Measurements from ENCODE around the gene ITPKB.

The ITPKB gene

DNA sequence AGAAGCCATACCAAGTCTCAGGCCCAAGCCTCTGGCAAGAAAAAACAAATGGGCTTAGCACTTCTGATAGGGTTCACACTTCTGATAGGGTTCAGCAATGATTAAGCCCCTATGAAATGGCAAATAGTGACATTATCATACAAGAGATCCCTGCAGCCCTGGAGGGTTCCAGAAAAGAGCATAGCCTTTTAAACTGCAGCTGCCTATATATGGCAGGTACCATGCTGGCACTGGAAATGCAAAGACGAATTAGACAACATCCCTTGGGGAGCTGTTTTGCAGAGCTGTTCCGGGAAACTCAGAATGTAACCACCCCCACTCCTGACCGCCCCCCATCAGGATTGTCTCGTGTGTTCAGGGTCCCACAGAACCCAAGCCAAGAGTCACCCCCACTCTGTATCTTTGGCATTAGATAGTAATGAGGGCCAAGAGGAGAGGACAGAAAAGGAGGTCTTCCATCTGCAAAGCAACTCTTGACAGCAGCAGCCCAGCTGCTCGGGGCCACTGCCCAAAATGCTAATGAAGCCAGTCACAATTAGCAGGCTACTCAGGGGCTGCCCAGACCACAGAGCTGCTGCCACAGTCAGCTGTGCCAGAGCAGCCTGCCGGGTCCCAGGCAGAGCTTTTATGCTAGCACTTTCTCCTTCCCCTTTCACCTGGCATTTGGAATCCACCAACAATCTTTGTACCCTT, 50.9 kb downstream of the ITPKB start:
- in situ Hi-C loops (cut with HindIII; ENCODE audit: low sequenced_read_pairs), result no loop called here

DNA sequence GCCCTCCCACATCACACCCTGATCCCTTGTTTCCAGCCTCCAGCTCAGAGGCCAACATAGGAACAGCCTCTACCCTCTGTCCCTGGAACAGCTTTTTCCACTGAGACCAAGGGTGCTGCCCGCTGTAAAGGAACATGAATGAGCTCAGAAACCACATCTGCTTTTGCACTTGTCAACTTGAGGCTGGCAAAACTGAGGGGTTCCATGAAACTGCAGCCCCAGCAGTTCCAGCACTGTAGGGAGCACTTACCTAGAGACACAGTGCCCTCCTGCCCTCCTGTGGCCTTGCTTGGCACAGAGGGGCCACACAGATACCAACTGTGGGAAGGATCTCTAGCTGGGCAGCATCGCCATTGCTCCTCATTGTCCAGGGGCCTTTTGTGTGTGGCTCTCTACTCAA, 51.7 kb downstream of the ITPKB start:
- in situ Hi-C loops (cut with HindIII; ENCODE audit: low sequenced_read_pairs), result no loop called here

DNA sequence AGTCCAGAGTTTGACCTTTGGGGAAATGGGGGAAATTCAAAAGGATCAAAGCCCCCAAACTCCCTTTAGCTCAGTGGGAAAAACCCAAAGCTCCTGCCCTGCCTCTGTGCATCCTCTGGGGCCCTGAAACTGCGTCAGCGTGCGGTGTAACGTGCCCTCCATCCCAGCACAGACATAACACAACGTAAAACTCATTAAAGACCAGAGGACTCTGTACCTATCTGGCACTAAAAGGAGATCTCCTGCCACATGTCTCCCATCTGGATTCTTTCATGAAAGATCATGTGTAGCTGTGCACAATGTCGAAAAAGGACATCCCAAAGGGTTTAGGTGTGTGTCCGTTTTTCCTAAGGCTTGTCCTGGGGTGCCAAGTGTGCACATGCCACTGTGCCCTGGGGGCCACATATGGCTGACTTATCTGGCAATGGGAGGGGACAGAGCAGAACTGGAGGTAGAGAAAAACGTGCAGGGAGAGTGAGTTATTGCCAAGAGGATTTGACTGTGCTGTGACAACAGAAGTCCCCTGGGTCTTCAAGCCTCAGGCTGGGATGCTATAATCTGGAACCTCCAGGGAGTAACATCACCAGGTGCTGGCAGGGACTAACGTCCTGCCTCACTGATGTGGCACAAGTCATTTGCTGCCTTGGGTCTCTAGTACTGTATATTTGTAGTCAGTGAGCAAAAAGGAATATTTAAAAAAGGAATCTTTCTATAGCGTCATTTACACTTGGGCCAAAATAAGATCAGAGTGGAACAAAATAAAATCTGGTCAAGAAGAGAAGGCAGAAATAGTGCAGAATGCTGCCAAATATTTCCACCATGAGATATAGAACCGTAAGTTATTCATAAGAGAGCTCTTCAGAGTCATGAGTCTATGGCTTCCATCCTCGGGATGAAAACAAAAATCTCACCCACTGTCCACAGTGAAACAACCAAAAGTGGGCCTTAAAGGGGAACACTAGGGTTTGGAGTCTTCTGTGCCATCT, 52.3 kb downstream of the ITPKB start:
- in situ Hi-C loops (cut with HindIII; ENCODE audit: low sequenced_read_pairs), result no loop called here

DNA sequence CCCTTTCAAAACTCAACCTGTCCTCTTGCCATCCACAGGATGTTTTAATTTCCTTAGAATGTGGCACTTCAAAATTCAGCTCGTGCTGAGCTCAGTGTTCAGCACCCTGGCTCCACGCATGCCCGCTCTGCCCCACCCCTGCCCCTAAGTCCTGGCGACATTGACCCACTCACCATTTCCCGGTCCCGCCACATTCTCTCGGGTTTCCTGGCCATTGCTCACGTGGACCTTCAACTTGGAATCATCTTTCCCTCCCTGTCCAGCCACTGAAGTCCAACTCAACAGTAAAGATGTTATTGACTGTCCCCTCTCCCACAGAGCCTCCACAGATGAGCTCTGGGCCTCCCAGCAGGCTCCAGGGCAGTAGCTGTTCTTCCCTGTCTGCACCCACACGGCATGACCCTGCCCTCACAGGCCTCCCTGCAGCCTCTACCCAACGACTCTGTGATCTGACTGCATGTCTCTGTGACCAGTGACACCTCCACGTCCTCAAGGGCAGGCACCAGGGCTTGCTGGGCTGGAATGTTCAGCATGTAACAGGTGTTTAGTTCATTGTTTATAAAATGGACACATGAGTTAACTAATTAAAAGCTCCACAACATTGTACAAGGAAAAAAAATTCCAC, 53.8 kb downstream of the ITPKB start:
- in situ Hi-C loops (cut with HindIII; ENCODE audit: low sequenced_read_pairs), result no loop called here

DNA sequence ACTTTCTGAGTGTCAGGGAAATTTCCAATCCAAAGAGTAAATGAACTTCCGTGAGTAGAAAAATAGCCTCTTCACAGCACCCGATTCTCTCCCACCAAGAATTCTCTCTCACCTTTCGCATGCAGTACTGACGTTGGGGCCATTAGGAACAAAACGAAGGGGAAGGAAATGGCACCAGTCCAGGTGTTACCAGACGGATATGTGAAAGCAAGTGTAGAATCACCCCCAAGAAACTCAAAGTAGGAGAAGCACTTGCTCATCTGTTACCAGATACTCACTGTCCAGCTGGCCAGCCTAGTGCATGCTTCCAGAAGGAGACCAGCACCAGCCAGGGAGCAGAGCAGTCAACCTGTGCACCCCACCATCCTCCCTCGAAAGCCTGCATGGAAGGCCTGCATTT, 55.1 kb downstream of the ITPKB start:
- in situ Hi-C loops (cut with HindIII; ENCODE audit: low sequenced_read_pairs), result no loop called here

DNA sequence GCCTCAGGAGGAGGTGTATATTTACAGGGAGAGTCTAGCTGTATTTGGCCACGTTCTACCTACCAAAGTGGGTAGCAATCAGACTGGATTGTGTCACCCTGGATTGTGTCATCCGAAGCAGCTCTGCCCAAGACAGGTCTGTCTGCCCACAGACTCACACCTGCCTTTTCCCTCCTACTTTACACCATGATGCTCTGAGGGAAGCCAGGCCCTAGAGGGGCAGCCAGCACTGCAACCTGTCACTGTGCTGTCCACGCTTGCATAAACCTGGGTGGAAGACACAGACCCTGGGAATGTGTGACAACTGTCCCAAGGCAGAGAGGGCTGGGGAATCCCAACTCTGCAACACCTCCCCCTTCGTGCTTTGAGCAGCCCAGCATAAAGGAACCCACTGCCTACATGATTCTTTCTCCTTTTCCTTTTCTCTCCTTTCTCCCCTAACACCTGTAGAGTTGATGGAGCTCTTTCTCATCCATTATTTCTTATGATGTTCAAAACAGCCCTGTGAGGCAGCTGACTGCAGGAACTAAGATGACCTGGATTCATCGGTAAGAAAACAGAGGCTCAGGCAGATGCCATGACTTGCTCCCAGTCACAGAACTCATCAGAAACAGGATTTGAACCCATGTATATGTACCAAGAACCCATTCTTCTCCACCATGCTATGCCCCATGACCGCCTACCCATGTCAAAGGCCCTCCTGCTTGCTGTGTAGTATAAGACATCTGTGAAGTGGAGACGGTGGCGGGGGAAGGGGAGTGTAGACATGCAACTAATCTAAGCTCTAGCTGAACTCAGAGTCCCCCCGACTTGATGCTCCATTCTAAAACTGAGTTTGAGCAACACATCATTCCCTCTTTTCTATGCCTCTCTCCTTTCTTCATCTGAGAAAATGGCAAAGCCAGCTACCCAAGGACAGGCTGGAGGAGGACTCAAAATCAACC, 55.9 kb downstream of the ITPKB start:
- in situ Hi-C loops (cut with HindIII; ENCODE audit: low sequenced_read_pairs), result no loop called here

DNA sequence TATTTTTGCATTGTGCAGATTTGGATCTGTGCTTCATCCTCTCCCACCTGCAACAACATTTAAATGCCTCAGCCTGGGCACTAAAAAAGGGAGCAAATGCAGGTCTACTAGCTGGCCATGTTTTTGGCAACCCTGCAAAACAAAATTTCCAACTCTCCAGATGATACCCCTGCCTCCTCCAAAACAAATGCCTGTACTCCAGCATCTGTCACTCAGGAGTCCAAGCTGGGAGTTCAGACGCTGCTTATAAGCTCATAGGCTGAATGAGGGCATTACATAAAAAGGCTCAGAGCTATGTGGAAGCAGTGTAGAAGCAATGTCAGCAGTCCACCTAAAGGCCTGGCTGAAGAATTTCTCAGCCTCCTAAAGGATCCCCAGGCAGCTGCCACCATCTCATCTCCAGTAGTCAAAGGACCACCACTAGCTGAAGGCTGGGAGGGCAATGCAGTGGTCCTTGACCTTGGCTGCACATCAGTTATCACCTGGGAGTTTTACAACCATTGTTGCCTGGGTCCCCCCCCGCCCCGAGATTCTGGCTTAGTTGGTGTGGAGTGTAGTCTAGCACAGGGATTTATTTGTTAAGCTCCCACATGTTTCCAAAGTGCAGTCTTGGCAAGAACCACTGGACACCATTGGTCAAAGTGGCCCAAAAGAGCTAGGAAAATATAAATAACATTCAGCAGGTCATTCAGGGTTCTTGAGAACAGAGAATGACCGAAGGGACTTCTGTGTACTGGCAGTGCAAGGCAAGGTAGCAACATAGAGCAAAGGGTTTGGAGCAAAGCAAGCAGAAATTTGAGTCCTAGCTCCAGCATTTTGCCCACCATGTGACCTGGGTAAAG, 57.2 kb downstream of the ITPKB start:
- in situ Hi-C loops (cut with HindIII; ENCODE audit: low sequenced_read_pairs), result no loop called here

DNA sequence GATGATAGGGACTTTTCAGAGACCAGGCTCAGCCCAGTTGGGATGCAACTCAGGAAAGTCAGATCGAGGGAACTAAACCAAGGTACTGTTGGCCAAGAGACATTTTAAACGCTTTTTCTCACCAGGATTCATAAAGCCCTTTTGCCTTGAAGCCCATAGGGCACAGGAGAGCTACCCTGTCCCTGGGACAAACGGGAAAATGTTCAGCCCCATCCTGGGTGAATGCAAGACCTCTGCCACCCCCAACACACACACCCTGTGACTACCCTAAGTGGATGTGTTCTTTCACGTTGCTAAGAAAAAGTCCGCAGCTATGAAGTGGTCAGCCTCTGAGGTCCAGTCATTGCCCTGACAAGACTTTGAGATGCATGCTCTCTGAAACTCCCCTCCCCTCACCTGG, 58.4 kb downstream of the ITPKB start:
- in situ Hi-C loops (cut with HindIII; ENCODE audit: low sequenced_read_pairs), result no loop called here

- in situ Hi-C loops (cut with HindIII; ENCODE audit: low sequenced_read_pairs), result loop anchor here (5.0 kb wide), 1 partner anchor 67 kb away; no protein-coding TSS in a partner anchor
Measured at GRCh38 chr1:226679853-226680516, 59.1 kb downstream of the ITPKB start.

GRCh38 chr1:226679262-226679661, 59.8 kb downstream of the ITPKB start:
- in situ Hi-C loops (cut with HindIII; ENCODE audit: low sequenced_read_pairs), result loop anchor here (5.0 kb wide), 1 partner anchor 68 kb away; no protein-coding TSS in a partner anchor

DNA sequence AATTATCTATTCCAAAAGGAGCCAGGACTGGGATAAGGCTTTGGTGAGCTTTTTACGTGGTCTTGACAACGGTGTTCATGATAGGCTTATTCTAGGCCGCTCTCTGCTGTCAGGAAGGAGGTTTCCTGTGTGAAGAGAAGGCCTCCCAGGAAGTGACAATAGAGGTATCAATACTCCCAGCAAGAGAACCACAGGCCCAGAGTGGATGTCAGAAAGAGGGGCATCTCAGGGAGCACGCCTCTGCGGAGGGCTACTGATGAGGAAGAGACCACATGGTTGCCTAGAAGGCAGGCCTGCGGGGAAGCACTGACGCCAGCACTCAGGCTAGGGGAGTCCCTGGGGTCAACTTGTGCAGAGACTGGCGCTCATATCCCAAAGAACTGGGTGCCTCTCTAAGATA, 60.4 kb downstream of the ITPKB start:
- in situ Hi-C loops (cut with HindIII; ENCODE audit: low sequenced_read_pairs), result loop anchor here (5.0 kb wide), 1 partner anchor 69 kb away; no protein-coding TSS in a partner anchor

GRCh38 chr1:226678251-226678650, 60.8 kb downstream of the ITPKB start:
- in situ Hi-C loops (cut with HindIII; ENCODE audit: low sequenced_read_pairs), result loop anchor here (5.0 kb wide), 1 partner anchor 69 kb away; no protein-coding TSS in a partner anchor

- in situ Hi-C loops (cut with HindIII; ENCODE audit: low sequenced_read_pairs), result loop anchor here (5.0 kb wide), 1 partner anchor 70 kb away; no protein-coding TSS in a partner anchor
Measured at GRCh38 chr1:226677027-226678020, 61.8 kb downstream of the ITPKB start.

GRCh38 chr1:226676381-226676780, 62.7 kb downstream of the ITPKB start:
- in situ Hi-C loops (cut with HindIII; ENCODE audit: low sequenced_read_pairs), result loop anchor here (5.0 kb wide), 1 partner anchor 71 kb away; no protein-coding TSS in a partner anchor

GRCh38 chr1:226675715-226676357, 63.2 kb downstream of the ITPKB start:
- in situ Hi-C loops (cut with HindIII; ENCODE audit: low sequenced_read_pairs), result loop anchor here (5.0 kb wide), 1 partner anchor 71 kb away; no protein-coding TSS in a partner anchor

- in situ Hi-C loops (cut with HindIII; ENCODE audit: low sequenced_read_pairs), result loop anchor here (5.0 kb wide), 1 partner anchor 72 kb away; no protein-coding TSS in a partner anchor
Measured at GRCh38 chr1:226674892-226675714, 64.0 kb downstream of the ITPKB start.
